GM18873 (cell line): Measurements from ENCODE around the gene PIGK.

Experiments used
- ATAC-seq: cut with Tn5 transposase; IDR thresholded peaks from one replicate; pipeline ENCODE4 v1.9.1; 2021; ENCODE audit warnings: mild to moderate bottlenecking, moderate library complexity, moderate number of reproducible peaks; ENCODE audit not compliant: unreplicated experiment, low FRiP score

Gene PIGK

GRCh38 chr1:77104672-77105071 is 114.6 kb downstream of the PIGK start:
- no peak for ATAC-seq

DNA sequence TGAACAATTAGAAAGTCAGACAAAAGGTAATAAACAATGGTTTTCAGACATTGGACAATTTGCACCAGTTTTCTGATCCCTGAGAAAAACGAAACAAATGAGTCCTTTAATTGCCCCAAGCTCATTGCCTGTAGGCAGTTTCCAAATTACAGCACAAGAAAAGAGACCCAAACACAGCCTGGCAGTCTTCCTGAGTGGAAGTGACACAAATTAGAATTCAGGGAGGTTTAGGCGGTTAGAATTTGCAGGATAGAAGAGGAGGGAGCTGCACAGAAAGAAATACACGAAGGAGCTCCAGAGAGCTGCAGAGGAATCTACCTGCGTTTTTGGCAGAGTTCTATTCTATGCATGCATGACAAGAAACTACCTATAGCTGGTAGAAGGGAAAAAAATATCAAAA is 115.7 kb downstream of the PIGK start:
- ATAC-seq: no peak

GRCh38 chr1:77100875-77101274 is 118.4 kb downstream of the PIGK start:
- no peak for ATAC-seq

DNA sequence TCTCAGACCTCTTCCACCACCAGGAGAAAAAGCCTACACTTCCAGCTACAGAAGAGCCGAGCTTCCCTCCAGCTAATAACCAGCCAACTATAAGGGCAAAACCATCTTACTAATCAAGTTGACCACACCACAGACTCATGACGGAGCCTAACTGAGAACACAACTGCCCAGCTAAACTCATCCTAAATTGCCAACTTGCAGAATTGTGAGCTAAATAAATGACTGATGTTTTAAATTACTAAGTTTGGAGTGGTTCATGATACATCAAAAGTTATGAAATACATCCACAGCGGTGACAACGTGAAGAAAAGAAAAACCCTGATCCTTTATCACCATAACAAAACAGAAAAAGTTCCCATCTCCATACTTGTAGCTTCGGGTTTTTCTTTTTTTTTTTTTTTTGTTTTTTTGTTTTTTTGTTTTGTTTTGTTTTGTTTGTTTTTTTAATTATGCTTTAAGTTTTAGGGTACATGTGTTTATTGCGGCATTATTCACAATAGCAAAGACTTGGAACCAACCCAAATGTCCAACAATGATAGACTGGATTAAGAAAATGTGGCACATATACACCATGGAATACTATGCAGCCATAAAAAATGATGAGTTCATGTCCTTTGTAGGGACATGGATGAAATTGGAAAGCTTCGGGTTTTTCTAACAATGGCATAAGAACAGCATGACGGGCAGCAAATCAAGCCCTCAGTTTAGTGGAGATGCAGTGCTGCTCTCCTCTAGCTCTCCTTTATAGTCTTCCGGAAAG is 122.6 kb downstream of the PIGK start:
- ATAC-seq: no peak

DNA sequence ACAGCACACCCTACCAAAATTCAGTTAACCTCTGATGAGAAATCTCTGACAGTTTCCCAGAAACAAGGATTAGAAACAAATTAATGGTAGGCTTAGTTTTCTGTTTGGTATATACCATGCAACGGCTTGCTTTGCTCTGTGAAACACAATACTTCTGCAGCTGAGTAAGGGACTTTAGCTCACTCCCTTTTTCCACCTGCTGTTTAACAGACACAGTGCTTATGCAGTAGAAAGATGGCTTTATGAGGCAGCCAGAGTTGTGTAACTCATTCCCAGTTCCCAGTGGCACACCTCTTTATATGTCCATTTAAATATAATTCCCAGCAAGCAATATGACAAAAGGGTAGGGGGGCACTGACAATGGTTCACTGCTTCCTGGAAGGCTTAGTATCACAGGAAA is 124.0 kb downstream of the PIGK start:
- ATAC-seq: no peak

DNA sequence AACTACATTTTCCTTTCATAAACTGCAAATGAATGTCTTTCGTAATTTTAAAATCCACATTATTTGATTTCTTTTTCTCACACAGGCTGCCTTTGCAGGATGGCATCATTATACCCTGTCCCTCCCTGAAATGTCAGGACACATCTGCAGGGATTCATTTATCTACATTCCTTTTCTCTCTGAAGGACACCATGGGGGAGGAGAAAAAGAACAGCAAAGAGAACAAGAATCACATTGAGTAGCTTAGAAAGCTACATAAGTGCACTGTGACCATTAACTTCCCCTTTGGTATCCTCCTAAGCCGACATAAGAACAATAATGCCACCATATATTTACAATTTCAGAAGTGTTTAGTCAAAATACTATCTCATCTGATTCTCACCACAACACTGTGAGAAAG is 129.5 kb downstream of the PIGK start:
- no peak for ATAC-seq

DNA sequence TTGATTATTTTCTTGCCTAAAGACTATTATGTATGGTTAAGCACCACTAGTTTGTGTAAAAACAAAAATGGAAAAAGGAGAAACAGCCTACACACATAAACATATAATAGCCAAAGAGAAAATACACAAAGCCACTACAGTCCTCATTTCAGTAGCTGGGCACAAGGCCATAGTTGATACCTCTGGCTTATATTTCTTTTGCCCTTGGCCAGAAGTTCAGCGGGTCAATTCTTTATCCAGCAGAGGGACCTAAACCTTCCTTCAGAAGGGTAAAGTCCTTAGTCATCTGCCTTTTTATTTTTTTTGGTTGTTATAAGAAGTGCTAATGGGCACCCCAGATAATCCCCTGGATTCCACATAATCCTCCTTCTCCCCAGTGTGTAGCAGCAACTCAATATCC is 134.1 kb downstream of the PIGK start:
- no peak for ATAC-seq

DNA sequence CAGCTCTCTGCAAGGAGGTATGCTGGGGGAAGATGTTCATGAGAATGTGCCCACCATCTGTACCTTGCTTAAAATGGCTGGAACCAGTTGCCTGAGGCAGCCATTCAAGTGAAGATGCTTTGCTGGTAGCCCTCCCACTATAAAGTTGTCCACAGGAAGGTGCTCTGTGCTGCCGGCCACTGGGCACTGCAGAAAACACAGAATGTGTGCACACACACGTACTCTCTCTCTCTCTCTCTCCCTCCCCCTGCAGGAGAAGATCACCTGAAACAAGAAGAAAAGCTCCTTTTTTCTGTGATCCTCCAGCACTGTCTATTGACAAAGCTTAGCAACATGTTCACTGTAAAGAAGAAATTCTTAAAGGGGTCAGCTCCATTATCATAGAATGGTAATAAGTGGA is 134.8 kb downstream of the PIGK start:
- ATAC-seq: no peak

DNA sequence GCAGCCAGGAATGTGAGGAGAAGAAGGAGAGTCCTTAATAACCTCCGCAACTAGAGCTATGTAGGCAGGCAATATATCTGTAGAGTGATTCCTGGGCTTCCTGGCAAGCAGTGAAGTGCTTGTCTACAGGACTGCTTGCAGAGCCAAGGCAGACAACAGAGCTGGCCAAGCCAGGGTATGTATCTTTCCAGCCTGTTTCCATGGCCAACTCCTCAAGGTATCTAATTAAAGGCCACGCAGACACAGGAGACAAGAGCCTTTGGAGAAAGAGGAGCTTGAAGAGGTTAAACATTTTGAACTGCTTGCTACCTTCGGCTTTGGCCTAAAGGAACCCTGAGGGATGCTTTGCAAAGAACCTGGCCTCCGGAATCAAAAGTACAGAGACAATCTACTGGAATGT is 137.4 kb downstream of the PIGK start:
- no peak for ATAC-seq

- ATAC-seq: no peak
Observed at GRCh38 chr1:77076759-77077158, 142.5 kb downstream of the PIGK start.

DNA sequence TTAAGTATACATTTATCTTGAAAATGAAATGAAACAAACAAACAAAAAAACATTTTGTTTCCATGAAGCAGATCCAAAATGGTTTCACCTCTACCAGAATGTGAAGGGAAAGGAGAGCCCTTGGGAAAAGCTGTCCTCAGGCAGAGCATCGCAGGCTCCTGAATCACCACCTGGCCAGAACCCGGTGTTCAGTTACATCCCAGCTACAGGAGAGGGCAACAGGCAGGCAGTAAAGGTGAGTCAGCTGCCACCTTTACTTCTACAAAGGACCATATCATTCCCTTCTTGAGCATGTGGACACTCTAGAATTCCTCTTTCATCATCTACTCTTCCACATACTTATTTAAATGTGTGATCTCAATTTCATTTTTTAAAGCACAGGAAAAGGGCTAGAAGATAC is 151.2 kb downstream of the PIGK start:
- ATAC-seq: no peak

DNA sequence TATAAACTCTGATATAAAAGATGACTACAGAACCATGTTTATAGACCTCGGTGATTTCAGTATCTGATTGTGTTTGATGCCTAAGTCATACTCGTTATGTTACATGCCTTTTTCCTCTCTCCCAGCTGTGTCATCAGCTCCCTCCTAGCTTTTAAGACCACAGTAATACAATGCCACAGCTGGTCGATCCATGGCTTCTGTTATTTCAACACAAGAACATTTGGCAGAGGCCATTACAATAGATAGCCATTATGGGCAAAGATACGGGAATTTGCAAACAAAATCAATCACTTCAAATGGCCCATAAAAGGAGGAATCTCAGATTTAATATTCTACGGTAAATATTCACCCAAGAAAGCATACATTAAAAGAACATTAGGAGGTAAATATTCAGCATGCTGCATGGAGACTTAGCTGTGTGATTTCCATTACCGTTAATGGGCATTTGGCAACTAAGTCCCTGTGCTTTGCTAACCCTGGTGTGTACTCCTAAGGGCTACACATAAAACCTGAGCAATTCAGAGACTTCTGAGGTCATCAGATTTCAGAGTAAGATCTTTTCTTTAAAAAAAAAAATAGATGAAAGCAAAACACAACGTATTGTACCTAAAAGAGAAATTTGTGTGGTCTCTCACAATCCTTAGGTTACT is 153.4 kb downstream of the PIGK start:
- no peak for ATAC-seq

DNA sequence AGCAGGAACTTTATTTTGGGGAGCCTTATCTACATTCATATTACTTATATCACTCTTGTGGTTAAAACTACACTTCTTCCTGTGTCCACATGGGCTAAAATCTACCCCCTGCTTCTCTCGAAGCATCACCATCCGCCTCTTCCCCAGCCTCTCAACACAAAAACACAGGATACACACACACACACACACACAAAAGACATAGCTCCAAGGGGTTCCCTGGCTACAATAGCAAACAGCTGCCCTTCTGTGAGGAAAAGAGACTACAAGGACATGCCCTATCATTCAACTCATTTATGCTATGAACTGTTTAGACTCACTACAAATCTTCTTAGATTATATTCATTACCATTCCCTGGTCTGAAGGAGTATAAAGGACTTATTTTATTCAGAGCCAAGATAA is 155.0 kb downstream of the PIGK start:
- no peak for ATAC-seq

DNA sequence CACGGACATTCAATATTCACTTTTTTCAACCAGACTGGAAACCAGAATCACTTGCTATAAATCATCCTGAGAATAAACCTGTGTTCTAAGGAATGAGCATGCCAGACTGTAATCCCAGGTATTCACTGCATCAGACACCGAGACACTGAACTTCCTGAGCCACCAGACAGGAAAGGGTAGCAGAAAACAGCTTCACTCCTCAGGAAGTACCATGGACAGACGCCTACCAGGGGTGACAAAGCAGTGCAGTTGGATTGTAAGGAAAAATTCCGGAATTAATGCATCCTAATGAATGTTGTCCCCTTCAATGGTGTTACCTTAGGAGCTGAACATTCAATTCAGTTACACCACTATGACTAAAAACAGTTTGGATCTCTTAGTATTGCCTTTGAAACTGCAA is 156.1 kb downstream of the PIGK start:
- ATAC-seq: no peak

DNA sequence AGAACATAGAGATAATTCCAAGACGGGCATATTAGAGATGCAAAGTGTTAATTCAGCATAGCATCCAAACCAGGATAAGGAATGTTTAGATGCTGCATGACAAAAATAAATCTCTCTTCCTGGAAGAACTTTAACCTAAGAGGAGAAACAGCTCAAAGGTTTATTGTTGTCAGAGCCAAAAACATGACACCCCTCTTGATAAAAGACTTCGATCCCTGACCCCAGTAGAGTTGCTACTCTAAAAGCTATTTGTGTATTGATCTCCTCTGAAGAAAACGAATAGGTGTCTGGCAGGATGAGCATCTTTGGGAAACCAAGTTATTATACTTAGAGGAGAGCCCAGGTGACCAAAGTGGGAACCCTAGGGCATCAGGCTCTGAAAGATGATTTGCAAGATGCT is 158.1 kb downstream of the PIGK start:
- no peak for ATAC-seq

DNA sequence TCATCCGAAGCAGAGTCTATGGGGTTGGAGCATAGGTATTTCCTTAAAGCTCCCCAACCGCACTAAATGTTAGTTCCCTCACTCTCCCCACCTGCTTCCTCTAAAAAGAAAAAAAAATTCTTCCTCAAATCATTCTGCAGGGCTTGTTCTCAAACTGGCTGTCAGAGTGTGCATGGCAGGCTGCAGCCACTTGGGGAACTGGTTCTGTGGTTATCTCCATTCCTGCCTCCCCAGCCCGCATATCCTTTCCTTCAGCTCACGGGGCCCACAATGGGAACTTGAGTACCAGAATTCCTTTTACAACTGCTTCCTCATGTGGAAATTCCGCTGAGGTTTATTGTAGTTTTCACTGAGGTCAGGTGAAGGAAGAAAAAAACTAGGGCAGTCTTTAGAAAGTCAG is 159.2 kb downstream of the PIGK start:
- no peak for ATAC-seq

DNA sequence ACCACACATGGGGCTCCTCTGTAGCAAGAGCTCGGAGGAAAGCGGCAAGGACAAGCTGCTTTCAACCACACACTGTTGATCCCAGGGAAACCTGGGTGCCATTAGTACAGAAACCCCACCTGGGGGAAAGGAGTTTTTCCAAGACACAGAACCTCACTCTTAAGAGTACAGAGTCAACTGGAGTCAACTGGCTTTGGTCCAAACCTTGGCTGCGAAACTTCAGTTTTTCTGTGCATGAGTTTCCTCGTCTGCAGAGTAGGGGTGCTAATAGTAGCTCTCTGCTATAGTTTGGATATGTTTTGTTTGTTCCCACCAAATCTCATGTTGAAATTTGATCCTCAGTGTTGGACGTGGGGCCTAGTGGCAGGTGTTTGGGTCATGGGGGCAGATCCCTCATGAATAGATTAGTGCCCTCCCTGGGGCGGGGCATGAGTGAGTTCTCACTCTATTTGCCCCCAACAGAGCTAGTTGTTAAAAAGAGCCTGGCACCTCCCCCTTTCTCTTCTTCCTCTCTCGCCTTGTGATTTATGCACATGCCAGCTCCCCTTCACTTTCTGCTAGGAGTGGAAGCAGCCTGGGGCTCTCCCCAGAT is 161.1 kb downstream of the PIGK start:
- no peak for ATAC-seq

DNA sequence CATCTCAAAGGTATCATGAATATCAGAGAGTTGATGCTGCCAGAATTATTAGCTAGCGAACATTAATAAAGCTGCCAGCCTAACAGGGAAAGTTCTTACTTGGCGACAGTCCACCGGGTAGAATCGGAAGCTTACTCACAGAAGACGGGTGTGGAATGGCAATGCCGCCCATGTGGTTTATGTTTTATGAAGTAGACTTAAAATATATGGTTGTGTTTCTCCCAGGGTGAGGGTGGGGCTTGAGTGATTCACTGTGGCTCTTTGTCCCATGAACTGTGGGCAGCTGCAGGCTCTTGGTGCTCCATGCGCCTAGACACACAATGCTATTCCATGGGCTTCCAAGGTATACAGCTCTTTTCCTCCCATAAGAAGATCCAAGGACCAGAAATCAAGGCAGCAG is 162.7 kb downstream of the PIGK start:
- ATAC-seq: no peak

DNA sequence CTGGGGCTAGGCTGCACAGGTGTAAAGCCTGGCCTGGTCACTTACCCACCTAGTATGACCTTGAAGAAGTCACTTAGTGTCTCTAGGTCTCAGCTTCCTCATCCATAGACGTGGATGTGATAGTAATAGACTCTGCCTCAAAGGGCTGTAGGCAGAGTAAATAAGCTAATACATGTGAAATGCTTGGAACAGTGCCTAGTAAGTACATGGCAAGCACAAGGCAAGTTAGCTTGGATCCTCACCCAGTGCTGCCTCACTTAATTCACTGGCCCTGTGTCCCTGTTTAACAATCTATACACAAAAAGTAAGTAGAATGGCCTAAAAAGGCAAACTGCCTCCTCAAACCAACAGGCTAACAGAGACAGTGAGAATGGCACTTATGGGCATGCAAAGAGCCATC is 167.8 kb downstream of the PIGK start:
- ATAC-seq: no peak

DNA sequence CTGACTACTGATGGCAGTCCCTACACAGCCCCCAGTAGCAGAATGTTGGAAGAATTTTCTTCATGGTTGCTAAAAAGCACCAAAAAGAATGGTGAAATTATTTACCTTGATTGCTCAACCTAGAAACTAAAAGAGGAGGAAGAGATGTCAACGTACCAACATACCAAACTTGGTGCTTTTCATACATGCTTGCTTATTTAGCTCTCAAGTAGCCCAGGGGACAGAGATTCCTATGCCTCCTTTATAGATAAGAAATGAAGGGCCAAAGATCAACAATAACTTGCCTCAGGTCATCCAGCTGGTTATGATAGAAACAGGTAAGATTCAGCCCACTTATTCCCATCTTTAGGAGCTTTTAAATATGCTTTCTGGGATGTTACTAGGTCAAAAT is 170.6 kb downstream of the PIGK start:
- no peak for ATAC-seq

DNA sequence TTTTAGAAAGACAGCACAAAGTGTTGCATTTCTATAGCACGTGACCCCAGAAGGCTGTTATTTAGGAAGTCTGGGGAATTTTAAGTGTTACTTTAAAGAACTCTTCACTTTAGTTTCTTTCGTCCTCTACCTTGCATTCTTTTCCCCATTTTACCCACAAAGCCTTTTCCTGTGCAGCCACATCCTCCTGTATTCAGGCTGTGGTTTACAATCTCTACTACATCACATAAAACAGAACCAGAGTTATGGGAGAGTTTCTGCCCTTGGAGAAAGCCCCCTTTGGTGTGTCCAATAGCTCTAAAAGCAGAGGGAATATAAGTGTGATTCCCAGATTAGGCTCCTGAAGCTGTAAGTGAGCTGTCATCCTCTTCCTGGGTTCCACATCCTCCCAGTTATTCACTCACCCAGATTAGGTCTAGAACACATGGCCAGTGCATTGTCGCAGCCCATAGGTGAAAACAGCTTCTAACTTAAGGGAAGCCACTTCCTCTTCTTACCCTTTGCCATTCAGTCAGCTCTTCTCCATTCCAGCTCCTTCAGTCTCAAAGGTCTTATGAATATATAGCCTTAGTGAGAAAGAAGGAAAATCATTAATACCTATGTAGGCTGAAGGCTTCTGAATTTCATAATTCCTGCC is 171.1 kb downstream of the PIGK start:
- ATAC-seq: no peak

GRCh38 chr1:77047575-77047974 is 171.7 kb downstream of the PIGK start:
- no peak for ATAC-seq
